Astrocyte (in vitro differentiated cells and primary cell): Measurements from ENCODE around the gene FAM199X. TPM values are rescaled to one million over a fixed set of nuclear protein-coding genes. Genes with fewer than 3 reads are reported as not detected.
A peak's percentile ranks its signal among the peaks of the same experiment; 100 is the strongest.
"Not testable (repeated sequence)": the region's sequence is repeated elsewhere in the genome, so short reads cannot be mapped to it uniquely, and the experiment has no call there.

Experiments
- DNase-seq: peaks from one replicate; pipeline ENCODE4 v3.0.0-alpha.2; 2010; ENCODE audit warnings: low read depth
- FAIRE-seq: peaks from 2 replicates; lab custom pipeline; 2011; peaks lifted over from hg19 to GRCh38; lab: Jason Lieb, UNC
- H2AFZ ChIP-seq: 2 replicates; pipeline ENCODE4 v1.6.0; 2012; ENCODE audit warnings: low read depth, low read length, inconsistent platforms
- H3K27ac ChIP-seq: 2 replicates; pipeline ENCODE4 v1.5.1; 2011; ENCODE audit warnings: low read depth, low read length, inconsistent platforms
- H3K27me3 ChIP-seq: 2 replicates; pipeline ENCODE4 v1.6.0; 2011; ENCODE audit warnings: low read length, inconsistent platforms; ENCODE audit not compliant: insufficient read depth
- H3K36me3 ChIP-seq: 2 replicates; pipeline ENCODE4 v1.5.1; 2011; ENCODE audit warnings: low read length, inconsistent platforms; ENCODE audit not compliant: insufficient read depth
- H3K4me1 ChIP-seq: 2 replicates; pipeline ENCODE4 v1.5.1; 2011; ENCODE audit warnings: low read length, inconsistent platforms; ENCODE audit not compliant: insufficient read depth
- H3K4me2 ChIP-seq: 2 replicates; pipeline ENCODE4 v1.6.0; 2012; ENCODE audit warnings: low read length, inconsistent platforms
- H3K4me3 ChIP-seq: 2 replicates; pipeline ENCODE4 v1.5.1; 2011; ENCODE audit warnings: low read depth, mild to moderate bottlenecking, low read length, inconsistent platforms; ENCODE audit not compliant: insufficient read depth
- H3K79me2 ChIP-seq: 2 replicates; pipeline ENCODE4 v1.6.0; 2012; ENCODE audit warnings: mild to moderate bottlenecking, low read length, inconsistent platforms; ENCODE audit not compliant: insufficient read depth
- H3K9ac ChIP-seq: 2 replicates; pipeline ENCODE4 v1.6.0; 2012; ENCODE audit warnings: mild to moderate bottlenecking, low read length, inconsistent platforms
- H3K9me3 ChIP-seq: 2 replicates; pipeline ENCODE4 v1.5.1; 2012; ENCODE audit warnings: low read depth, mild to moderate bottlenecking, low read length, inconsistent platforms; ENCODE audit not compliant: insufficient read depth
- H4K20me1 ChIP-seq: 2 replicates; pipeline ENCODE4 v1.6.0; 2012; ENCODE audit warnings: low read length, inconsistent platforms; ENCODE audit not compliant: insufficient read depth
- H3K27ac Mint-ChIP-seq: one replicate; pipeline ENCODE4 v1.8.0; 2021; ENCODE audit warnings: mild to moderate bottlenecking, mixed read lengths; ENCODE audit not compliant: unreplicated experiment
- H3K27me3 Mint-ChIP-seq: one replicate; pipeline ENCODE4 v1.8.0; 2021; ENCODE audit warnings: low read depth, mixed read lengths; ENCODE audit not compliant: unreplicated experiment
- H3K36me3 Mint-ChIP-seq: one replicate; pipeline ENCODE4 v1.8.0; 2021; ENCODE audit warnings: low read depth, mixed read lengths; ENCODE audit not compliant: unreplicated experiment
- H3K4me1 Mint-ChIP-seq: one replicate; pipeline ENCODE4 v1.8.0; 2021; ENCODE audit warnings: low read depth, mixed read lengths; ENCODE audit not compliant: unreplicated experiment
- H3K4me3 Mint-ChIP-seq: one replicate; pipeline ENCODE4 v1.8.0; 2021; ENCODE audit warnings: mild to moderate bottlenecking, moderate library complexity, mixed read lengths; ENCODE audit not compliant: unreplicated experiment
- H3K9me3 Mint-ChIP-seq: one replicate; pipeline ENCODE4 v1.8.0; 2021; ENCODE audit warnings: mild to moderate bottlenecking, mixed read lengths; ENCODE audit not compliant: unreplicated experiment
- CTCF ChIP-seq: IDR thresholded peaks from 2 replicates; pipeline ENCODE4 v1.5.1; 2011; ENCODE audit warnings: low read depth, mild to moderate bottlenecking, inconsistent platforms, low read length, moderate library complexity; ENCODE audit not compliant: insufficient read depth
- EZH2 ChIP-seq: IDR thresholded peaks from 2 replicates; pipeline ENCODE4 v1.6.1; 2012; ENCODE audit warnings: mild to moderate bottlenecking, low read length, inconsistent platforms; ENCODE audit not compliant: insufficient read depth
- total RNA-seq: library from RNA; stranded (reverse); gene quantifications from 2 replicates; pipeline ENCODE4 v1.2.1, GENCODE V29; 2021

FAM199X gene
- total RNA-seq, 1 donor from 2014 or later: 28.8 TPM

- H3K27me3 Mint-ChIP-seq: no peaks in the 10 kb centered on the region
- Histone ChIP-seq H3K9me3 (no peaks in the 10 kb centered on the region), H2AFZ (no peak overlapping the region), H3K27me3 (no peaks in the 10 kb centered on the region), H3K9ac (no peak overlapping the region), H4K20me1 (no peaks in the 10 kb centered on the region), H3K27ac (no peak overlapping the region), H3K79me2 (no peaks in the 10 kb centered on the region), H3K4me1 (no peaks in the 10 kb centered on the region), H3K4me3 (no peak overlapping the region), H3K4me2 (no peak overlapping the region), H3K36me3 (no peaks in the 10 kb centered on the region)
- no peak for TF ChIP-seq CTCF
- no peak for TF ChIP-seq EZH2
- DNase-seq: no peak
- FAIRE-seq: peak; percentile 39
- H3K4me3 Mint-ChIP-seq: no peak overlapping the region
- no peaks in the 10 kb centered on the region for H3K36me3 Mint-ChIP-seq
- H3K4me1 Mint-ChIP-seq: no peaks in the 10 kb centered on the region
- H3K9me3 Mint-ChIP-seq: no peaks in the 10 kb centered on the region
- no peak overlapping the region for H3K27ac Mint-ChIP-seq
These were observed 44.9 kb downstream of the FAM199X start for GRCh38 chrX:104211187-104211586.

- H3K9me3 ChIP-seq, H3K4me1 ChIP-seq, FAIRE-seq, H3K27ac Mint-ChIP-seq, DNase-seq, H3K4me3 ChIP-seq, H2AFZ ChIP-seq, H3K27me3 ChIP-seq, H3K9ac ChIP-seq, H3K27me3 Mint-ChIP-seq, H3K4me3 Mint-ChIP-seq, H3K9me3 Mint-ChIP-seq, H3K4me1 Mint-ChIP-seq, H3K36me3 ChIP-seq, H3K36me3 Mint-ChIP-seq, H4K20me1 ChIP-seq, H3K27ac ChIP-seq, H3K4me2 ChIP-seq, H3K79me2 ChIP-seq: not testable (repeated sequence)
These were observed 63.8 kb downstream of the FAM199X start for GRCh38 chrX:104230060-104230459.

Other genes starting within 250 kb of the FAM199X start
- gene TMSB15B, start 203.8 kb upstream of the FAM199X start, total RNA-seq: 6.3 and 8.0 TPM in 2 replicates
- not detected in 2 replicates for gene H2BW1, start 152.7 kb upstream of the FAM199X start, total RNA-seq
- not detected in 2 replicates for gene H2BW2, start 126.5 kb upstream of the FAM199X start, total RNA-seq
- 2.3 and 2.7 TPM in 2 replicates for gene TMSB15C, start 90.2 kb upstream of the FAM199X start, total RNA-seq
- gene ZCCHC18, start 53.9 kb upstream of the FAM199X start, total RNA-seq: 0.98 and 2.1 TPM in 2 replicates
- 5.0 and 5.3 TPM in 2 replicates for gene SLC25A53, start 9.4 kb upstream of the FAM199X start, total RNA-seq
- 0.48 and 0.84 TPM in 2 replicates for gene ESX1, start 88.5 kb downstream of the FAM199X start, total RNA-seq